ENCODE results near the gene PPP2R5D.
A peak's percentile ranks its signal among the peaks of the same experiment; 100 is the strongest.
"Not testable (repeated sequence)": the region's sequence is repeated elsewhere in the genome, so short reads cannot be mapped to it uniquely, and the experiment has no call there.

Gene PPP2R5D

DNA sequence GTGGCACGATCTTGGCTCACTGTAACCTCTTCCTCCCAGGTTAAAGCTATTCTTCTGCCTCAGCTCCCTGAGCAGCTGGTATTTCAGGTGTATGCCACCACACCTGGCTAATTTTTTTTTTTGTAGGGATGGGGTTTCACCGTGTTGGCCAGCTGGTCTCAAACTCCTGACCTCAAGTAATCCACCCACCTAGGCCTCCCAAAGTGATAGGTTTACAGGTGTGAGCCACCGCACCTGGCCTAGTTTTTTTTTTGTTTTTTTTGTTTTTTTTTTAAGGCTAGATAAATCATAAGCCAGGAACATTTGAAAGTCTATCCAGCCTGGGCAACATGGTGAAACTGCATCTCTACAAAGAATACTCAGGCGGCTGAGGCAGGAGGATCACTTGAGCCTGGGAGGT lies 48.0 kb downstream of the PPP2R5D start:
- no peak for DNase-seq (ENCODE audit: low read depth)

DNA sequence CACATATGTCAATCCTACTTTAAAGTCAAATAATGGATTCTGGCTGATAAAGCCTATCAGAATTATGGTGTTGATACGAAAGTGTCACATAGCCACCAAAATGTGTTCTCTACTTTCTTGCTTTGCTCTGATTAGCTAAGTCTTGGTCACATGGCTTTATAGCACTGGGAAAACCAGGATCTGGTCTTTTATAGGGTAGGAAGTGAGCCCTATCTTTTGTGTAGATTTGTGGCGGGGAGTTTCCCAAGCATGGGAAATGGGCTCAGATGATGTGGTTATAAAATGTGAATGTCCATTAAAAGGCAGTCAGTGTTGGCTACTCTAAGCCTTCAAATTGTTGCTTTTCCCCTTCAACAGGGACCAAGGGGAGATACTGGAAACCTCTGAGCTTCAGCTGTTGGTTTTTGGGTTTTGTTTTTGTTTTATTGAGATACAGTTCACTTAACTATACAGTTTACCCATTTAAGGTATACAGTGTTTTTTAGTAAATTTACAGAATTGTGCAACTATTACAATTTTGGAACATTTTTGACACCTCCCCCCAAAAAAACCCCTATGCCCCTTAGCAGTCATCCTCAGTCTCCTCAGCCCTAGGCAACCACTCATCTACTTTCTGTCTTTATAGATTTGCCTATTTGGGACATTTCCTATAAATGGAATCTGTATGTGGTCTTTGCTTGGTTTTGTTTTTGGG lies 49.3 kb downstream of the PPP2R5D start:
- DNase-seq (ENCODE audit: low read depth), result no peak

- no peak for DNase-seq (ENCODE audit: low read depth)
Observed at GRCh38 chr6:43034190-43034525, 49.8 kb downstream of the PPP2R5D start.

GRCh38 chr6:43035495-43036194 lies 51.3 kb downstream of the PPP2R5D start:
- no peak for DNase-seq (ENCODE audit: low read depth)

DNA sequence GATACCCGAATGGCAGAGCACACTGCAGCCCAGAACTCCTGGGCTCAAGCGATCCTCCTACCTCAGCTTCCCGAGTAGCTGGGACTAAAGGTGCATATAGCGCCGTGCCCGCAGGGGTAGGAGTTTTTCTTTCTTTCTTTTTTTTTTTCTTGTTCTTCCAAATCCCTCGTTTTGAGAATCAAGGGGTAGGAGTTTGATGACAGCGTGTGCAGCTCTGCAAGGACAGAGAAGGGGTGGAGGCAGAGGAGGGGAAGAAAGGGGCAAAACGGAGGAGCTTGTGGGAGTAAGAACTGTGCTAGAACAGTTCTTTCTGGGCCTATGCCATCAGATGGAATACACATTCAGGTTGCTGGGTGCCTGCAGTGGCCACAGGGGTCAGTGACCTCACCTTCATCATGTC lies 52.3 kb downstream of the PPP2R5D start:
- no peak for DNase-seq (ENCODE audit: low read depth)

DNA sequence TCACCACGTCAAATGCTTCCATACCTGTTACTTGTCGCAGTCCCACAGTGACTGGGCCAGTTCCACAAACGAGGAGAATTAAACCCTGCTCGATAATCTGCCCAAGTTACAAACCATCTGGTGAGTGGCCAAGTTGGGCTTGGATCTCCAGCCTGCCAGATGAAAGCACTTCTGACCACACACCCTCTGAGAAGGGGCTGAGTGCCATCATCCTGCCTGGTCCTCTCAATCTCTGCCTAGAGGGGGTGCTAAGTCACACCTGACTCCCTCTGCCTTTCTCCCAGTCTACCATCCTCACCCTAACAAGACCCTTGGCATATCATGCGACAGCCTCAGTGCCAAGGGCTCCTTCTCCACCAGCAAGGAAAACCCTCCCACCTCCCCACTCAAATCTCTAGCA lies 52.8 kb downstream of the PPP2R5D start:
- no peak for DNase-seq (ENCODE audit: low read depth)

DNA sequence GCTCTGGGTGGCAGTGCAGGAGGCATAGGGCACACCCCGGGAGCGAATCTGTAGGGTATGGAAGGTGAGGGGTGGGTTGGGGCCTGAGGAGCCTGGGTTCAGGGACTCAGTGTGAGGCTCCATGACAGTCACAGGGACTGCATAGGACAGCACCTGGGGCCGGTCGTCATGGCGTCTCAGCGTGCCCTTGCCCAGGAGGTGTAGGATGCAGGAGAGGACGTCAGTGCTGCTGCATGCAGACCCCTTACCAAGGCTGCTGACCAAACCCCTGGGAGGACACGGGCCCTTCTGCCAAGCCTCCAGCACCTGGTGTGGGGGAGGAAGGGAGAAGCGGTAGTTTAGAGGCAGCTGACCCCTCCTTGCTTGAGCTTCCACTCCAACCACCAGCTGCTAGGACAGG lies 53.3 kb downstream of the PPP2R5D start:
- DNase-seq (ENCODE audit: low read depth), result no peak

- DNase-seq (ENCODE audit: low read depth), result no peak
Observed at GRCh38 chr6:43038727-43039126, 54.4 kb downstream of the PPP2R5D start.

DNA sequence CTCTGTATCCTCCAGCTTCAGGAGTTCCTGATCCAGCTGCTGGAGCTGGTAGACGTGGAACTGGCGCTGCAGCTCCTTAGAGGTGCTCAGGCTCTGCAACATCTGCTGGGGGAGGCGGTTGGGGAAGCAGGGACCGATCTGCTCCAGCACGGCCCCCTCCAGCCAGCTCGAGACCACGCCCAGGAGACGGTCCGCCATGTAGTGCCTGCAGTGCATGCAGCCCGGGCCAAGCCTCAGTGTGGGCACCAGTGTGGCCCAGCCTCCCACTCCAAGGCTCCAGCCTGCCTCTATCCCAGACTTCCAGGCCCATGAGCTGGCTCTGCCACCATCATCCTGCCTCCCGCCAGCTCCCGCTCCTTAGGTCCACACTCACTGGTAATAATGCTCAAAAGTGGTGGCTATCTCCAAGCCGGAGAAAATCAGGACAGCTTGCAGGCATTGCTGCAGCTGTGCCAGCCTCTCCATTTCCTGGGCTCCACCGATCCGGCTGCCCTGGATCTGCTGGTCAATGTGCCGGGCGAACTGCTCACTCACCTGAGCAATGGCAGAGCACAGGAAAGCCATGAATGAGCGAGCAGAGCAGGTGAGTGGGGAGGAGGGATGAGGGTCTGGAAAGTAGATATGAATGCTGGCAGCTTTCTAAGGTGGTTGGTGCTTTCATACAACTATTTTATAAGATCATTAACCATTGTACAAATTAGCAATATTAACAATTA lies 56.3 kb downstream of the PPP2R5D start:
- no peak for DNase-seq (ENCODE audit: low read depth)

- not testable (repeated sequence) for DNase-seq (ENCODE audit: low read depth)
Observed at GRCh38 chr6:43041475-43041874, 57.1 kb downstream of the PPP2R5D start.

GRCh38 chr6:43043310-43043709 lies 58.9 kb downstream of the PPP2R5D start:
- no peak for DNase-seq (ENCODE audit: low read depth)

DNA sequence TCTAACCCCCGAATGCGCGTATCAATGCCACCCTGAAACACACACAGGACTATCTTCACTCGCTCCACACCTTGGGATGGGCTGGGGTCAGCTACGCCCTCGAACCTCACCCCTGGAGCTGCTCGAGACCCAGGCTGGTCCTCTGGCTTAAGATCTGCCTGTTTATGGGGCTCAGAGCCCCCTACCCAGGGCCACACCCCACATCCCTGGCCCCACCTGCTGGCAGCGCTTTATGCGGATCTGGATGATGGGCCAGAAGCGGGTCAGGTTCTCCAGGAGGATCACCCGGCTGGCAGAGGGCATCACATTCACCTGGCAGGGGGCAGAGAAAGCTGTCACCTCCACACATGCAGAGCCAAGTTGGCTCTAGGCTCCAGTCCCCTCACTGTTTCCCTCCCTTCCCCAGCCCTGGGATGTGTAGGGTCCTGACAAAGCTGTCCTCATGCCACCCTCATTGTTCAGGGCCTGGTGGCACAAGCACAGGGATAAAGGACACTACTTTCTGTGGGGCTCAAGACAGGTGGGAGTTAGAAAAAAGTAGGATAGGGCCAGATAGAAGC lies 61.1 kb downstream of the PPP2R5D start:
- no peak for DNase-seq (ENCODE audit: low read depth)

- DNase-seq (ENCODE audit: low read depth), result no peak
Observed at GRCh38 chr6:43047998-43048397, 63.6 kb downstream of the PPP2R5D start.

DNA sequence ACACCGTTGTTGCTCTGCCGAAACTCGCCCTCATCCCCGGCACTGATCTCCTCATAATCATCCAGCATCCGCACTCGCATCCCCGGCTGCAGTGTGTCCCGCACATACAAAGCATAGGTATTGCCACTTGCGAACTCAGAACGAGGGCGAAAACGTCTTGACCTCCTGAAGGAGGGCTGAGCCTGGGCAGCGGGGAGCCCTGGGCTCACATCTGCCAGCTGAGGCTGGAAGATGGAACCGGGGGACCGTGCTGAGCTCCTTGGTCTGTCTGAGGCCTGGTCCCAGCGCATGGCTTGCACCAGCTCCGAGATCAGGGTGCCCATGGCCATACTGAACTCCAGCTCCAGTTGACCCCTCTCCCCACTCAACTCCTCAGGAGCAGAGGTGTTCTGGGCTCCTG lies 66.6 kb downstream of the PPP2R5D start:
- no peak for DNase-seq (ENCODE audit: low read depth)

- DNase-seq (ENCODE audit: low read depth), result no peak
Observed at GRCh38 chr6:43052225-43052841, 68.0 kb downstream of the PPP2R5D start.

GRCh38 chr6:43052842-43053544 lies 68.6 kb downstream of the PPP2R5D start:
- no peak for DNase-seq (ENCODE audit: low read depth)

- DNase-seq (ENCODE audit: low read depth), result peak; percentile 89
Observed at GRCh38 chr6:43053545-43054205, 69.3 kb downstream of the PPP2R5D start, which contains the start of gene CUL7. TSS of gene CUL7 (minus strand) at chr6:43053851. CDS start at chr6:43052788, 1,063 bp downstream.

GRCh38 chr6:43054206-43054943 lies 70.0 kb downstream of the PPP2R5D start:
- DNase-seq (ENCODE audit: low read depth), result no peak

GRCh38 chr6:43055966-43056365 lies 71.6 kb downstream of the PPP2R5D start:
- no peak for DNase-seq (ENCODE audit: low read depth)

- DNase-seq (ENCODE audit: low read depth), result no peak
Observed at GRCh38 chr6:43058531-43058930, 74.2 kb downstream of the PPP2R5D start.
